Measurements from ENCODE around the gene STAT6.

Gene STAT6

DNA sequence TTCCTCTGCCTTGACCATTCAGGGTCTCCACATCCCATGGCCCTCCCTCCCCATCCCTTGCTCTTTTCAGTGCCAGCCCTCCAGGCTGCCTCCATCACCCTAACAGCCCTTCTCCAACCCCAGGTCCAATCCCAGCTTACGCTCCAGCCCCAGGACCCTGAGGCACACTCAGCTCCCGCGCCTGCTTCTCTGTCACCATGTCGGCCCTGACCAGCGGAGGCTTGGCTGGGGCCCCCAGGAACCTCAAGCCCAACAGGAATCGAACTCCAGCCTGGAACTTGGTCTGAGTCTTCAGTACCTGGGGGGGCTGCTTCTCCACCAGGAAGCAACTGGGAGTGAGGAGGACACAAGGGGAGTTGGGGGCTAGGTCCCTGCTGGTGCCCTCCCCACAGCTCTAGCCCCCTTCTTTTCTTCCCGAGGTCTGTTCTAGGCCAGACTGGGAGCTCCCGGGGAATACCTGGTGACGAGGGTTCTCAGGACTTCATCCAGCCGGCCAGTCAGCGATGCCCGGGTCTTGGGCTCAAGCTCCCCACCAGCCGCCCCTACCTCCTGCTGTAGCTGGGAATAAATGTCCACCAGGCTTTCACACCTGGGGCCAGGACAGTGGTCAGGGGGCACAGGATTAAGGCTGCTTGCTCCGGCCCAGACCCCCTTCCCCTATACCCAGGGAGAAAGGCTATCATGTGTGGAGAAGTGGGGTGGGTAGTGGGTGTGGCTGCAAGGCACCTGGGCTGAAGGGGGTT lies 6.0 kb downstream of the STAT6 start:
- FAIRE-seq (no peak), DNase-seq (ENCODE audit: insufficient read length, low spot score) (no peak)
- TF ChIP-seq, protein P1, sequence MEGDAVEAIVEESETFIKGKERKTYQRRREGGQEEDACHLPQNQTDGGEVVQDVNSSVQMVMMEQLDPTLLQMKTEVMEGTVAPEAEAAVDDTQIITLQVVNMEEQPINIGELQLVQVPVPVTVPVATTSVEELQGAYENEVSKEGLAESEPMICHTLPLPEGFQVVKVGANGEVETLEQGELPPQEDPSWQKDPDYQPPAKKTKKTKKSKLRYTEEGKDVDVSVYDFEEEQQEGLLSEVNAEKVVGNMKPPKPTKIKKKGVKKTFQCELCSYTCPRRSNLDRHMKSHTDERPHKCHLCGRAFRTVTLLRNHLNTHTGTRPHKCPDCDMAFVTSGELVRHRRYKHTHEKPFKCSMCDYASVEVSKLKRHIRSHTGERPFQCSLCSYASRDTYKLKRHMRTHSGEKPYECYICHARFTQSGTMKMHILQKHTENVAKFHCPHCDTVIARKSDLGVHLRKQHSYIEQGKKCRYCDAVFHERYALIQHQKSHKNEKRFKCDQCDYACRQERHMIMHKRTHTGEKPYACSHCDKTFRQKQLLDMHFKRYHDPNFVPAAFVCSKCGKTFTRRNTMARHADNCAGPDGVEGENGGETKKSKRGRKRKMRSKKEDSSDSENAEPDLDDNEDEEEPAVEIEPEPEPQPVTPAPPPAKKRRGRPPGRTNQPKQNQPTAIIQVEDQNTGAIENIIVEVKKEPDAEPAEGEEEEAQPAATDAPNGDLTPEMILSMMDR (IDR thresholded peaks at IDR 0.05; ENCODE audit: insufficient read depth, missing control alignments) = no peak

- FAIRE-seq = no peak
- TF ChIP-seq, protein P1 (IDR thresholded peaks at IDR 0.05; ENCODE audit: insufficient read depth, missing control alignments) = no peak
- no peak for DNase-seq (ENCODE audit: insufficient read length, low spot score)
Observed at GRCh38 chr12:57104292-57104910, 6.8 kb downstream of the STAT6 start.

- FAIRE-seq = no peak
- no peak for DNase-seq (ENCODE audit: insufficient read length, low spot score)
- TF ChIP-seq, protein P1 (IDR thresholded peaks at IDR 0.05; ENCODE audit: insufficient read depth, missing control alignments) = no peak
Observed at GRCh38 chr12:57103856-57104255, 7.3 kb downstream of the STAT6 start.

DNA sequence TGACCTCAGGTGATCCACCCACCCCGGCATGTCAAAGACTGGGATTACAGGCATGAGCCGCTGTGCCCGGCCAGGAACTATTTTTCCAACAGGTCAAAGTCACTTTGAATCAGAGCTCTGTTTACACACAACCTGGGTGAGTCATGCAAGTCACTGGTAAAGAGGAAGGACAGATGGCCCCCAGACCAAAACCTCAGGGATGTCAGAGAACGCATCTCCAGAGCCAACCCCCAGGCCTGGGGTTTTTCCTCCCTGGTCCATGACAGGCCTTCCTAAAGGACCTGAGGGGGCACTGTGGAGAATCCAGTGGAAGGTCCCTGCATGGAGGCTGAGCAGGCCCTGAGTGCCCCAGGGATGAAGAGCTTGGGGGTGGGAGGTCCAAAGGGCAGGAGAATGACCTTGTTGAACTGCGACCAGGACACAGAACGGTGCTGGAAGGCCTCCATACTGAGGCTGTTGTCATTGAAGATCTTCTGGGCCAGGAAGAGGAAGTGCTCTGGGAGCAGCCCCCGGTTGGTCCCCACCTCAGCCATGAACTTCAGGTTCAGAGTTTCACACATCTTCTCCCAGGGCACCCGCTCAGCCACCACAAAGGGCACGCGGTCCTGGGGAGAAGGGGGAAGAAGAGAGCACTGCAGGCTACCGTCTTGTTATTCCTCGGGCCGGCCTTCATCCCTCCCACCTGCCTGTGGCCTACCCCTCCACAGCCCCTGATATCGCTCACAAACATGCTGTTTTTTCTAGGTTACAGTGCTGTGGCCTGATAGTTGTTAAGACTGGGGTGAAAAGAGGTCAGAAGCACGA lies 9.1 kb downstream of the STAT6 start:
- TF ChIP-seq, protein P1 (IDR thresholded peaks at IDR 0.05; ENCODE audit: insufficient read depth, missing control alignments) = no peak
- DNase-seq (ENCODE audit: insufficient read length, low spot score) (no peak), FAIRE-seq (no peak)

DNA sequence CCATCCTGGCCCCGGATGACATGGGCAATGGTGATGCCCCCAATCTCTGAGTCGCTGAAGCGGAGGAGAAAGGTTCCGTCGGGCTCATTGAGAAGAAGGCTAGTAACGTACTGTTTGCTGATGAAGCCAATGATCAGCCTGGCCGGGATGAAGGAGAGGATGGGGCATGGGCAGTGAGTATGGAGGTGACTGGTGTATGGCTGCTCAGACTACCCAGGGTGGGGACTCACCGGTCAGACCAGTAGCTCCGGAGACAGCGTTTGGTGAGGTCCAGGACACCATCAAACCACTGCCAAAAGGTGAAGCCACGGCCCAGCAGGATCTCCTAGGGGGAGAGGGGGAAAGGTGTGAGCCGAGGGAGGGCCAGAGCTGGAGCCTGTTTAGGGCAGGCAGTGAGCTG lies 11.4 kb downstream of the STAT6 start:
- TF ChIP-seq, protein P1 (IDR thresholded peaks at IDR 0.05; ENCODE audit: insufficient read depth, missing control alignments) = no peak
- no peak for FAIRE-seq
- no peak for DNase-seq (ENCODE audit: insufficient read length, low spot score)

DNA sequence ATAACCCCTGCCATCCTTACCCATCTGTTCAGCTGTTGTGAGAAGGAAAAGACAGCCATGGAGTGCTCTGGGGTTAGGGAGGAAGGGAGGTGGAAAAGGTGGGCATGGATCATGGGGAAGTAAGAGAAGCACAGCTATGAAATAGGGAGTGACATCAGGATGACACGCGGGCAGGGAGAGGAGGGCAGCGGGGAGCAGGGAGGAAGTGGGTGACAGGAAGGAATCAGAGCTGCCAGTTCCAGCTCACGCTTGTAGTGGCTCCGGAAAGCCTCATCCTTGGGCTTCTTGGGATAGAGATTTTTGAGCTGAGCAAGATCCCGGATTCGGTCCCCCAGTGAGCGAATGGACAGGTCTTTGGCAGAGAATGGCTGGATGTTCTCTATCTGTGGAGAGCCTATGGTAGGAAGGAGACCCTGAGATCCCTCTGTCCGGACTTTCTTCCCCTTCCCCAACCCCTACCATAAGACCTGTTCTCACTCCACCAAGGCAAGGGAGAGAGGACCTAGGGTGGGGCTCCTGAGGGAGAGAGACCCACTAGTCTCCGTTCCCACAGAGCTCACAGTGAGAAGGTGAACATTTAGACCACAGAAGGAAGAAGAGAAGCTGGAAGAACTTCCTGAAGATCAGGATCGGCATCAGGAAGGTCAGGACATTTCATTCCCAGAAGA lies 12.0 kb downstream of the STAT6 start:
- FAIRE-seq (no peak), DNase-seq (ENCODE audit: insufficient read length, low spot score) (no peak)
- TF ChIP-seq, protein P1 (IDR thresholded peaks at IDR 0.05; ENCODE audit: insufficient read depth, missing control alignments) = no peak

All from D721Med (cell line).